Measurements from ENCODE around the gene ARMH3. TPM values are rescaled to one million over a fixed set of nuclear protein-coding genes. Genes with fewer than 3 reads are reported as not detected.

ARMH3 gene
- total RNA-seq, 1 donor from 2014 or later, result 20.0 TPM

DNA sequence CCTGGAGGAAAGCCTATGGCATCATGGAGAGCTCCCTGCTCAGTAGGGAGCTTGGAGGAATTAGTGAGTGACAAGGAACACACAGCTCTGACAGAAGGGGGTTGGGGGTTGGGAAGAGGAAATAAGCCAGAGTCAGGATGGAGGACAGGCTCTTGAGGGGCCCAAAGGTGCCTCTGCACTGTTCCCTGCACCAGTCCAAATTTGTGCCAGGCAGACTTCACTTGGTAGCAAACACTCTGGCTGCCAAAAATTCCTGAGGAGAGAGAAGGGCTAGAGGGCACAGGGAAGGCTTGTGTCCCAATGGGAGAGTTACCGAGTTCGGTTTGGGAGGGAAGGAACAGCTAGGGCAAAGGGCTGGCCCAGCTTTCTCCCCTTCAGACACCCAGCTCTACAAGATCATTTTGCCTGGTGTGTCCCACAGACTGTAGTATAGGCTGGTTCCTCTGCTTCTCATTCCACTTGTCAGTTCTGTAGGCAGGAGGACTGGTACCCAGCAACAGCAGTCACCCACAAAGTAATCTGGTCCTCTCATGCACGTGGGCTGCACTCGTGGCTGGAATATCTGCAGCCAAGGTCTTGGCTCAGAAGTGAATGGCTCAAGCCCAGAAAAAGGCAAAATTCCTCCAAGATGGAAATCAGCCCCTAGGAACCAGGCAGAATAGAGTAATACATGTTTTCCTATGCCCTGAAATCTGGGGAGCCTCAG, 204.4 kb downstream of the ARMH3 start:
- DNase-seq, result no peak

DNA sequence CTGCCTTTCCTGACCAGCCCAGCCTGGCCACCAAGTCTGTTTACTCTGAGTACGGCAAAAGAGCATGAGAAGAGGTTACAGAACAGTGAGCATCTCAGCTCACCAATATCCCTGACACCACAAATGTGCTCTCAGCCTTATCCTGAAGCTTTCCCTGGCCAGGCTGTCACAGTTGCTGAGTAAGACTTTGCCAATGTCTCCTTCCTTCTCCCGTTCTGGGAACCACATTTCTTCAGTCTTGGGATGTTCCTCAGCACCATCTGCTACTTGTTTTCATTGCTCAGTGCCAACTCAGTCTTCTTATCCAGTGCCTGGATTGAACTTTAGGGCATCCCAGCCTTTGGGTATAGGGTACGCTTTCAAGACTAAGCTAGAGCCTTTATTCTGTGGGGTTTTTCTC, 205.2 kb downstream of the ARMH3 start:
- no peak for DNase-seq

DNA sequence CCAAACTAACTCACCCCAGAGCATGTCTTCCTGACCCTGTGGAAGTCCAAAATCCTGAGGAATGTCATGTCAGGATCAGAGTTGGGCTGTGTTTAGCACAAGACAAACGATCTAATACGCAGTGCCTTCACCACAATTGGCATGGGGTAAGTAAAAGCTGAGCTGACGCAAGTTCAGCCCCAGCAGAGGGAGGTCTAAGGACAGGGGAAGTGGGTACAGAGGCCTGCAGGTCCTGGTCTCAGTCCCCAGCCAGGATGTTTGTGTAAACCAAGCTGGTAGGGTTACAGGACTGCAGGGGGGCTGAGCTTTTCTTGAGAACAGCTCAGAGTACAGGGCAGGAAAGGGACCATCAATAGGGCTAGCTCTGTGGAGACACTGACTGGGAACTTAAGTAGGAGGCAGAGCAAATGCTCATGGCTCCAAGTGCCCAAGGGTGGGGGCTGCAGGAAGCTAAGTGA, 207.1 kb downstream of the ARMH3 start:
- DNase-seq, result no peak

GRCh38 chr10:101848408-101848807, 207.6 kb downstream of the ARMH3 start:
- DNase-seq, result no peak

- DNase-seq, result no peak
These were observed 210.1 kb downstream of the ARMH3 start for GRCh38 chr10:101845893-101846292.

GRCh38 chr10:101843032-101844021, 212.6 kb downstream of the ARMH3 start, which contains the start of gene KCNIP2:
Gene KCNIP2 (minus strand): TSS chr10:101843800. CDS start chr10:101843568, 232 bp downstream.
- DNase-seq, result no peak

DNA sequence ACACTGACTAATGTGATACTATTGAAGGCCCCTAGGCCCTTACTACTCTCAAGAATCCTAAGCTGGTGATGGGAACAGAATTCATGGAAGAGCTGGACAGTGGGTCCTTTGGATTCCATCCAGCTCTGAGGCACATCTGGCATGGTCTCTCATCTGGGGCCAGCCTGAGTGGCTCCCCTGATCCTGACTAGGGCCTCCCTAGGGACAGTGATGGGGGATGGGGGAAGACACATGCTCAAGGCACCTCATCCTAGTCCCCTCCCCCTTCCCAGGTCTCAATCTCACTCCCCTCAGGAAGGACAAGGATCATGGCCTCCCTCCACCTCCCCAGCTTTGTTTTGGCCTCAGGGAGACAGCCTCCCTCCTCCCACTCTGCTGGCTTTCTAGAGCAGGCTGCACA, 214.1 kb downstream of the ARMH3 start:
- DNase-seq, result no peak

DNA sequence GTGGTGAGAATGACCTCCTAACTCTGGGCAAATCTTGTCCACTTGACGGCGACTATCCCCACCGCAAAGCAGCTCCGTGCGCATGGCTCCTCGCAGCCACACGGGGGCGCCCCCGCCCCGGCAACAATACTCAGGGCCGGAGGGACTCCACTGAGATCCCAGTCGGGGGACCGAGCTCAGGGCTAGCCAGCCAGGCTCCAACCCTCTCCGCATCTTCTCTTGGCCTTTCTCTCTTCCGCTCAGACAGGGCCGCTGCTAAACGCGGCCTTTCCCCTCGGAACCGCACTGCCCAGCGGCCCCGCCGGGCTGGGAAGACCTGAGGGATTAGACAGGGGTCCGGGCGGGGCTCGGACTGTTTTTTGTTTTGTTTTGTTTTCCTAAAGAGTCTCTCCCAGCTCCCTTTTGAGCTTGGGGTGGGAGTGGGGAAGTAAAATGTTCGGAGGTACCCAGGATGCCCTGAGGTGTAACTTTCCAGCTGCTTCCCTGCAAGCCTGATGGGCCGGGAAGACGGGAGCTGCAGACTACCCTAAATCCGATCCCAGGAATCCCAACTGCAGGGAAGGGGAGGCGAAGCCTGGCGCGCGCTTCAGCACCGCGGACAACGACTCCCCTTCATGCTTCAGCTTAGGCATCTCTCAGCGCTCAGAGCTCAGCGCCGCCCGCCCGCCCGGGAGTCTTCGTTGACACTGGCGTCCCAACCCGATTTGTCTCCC, 215.1 kb downstream of the ARMH3 start:
- peak; percentile 94 for DNase-seq

- peak; percentile 29 for DNase-seq
These were observed 215.8 kb downstream of the ARMH3 start for GRCh38 chr10:101840102-101840684.

DNA sequence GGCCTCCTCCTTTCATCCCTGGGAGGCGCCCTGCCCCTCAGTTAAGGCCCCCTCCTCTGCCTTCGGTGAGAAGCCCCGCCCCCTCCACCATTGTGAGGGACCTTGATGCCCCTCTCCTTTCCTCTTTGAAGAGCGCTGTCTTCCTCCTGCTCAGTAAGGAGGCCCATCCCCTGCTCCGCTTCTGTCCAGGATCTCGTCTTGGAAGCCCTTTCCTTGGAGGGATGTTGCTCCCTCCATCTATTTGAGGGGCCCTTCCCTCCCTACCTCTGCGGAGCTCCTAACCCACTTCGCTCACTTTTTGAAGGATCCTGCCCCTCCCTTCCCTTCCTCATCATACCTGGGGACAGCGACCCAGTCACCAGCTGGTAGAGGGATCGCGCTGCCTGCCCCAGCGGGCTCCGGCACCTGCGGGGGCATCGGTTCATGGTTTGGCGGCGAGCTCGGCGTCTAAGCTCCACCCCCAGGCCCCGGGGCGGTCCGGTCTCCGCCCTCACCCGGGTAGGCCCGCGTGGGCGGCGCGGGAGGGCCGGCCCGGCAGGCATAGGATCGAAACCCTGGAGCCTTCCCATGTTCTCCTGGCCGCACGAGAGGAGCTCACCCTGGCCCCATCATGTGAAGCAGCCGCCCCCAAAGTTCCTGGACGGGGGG, 216.4 kb downstream of the ARMH3 start:
- DNase-seq, result no peak

DNA sequence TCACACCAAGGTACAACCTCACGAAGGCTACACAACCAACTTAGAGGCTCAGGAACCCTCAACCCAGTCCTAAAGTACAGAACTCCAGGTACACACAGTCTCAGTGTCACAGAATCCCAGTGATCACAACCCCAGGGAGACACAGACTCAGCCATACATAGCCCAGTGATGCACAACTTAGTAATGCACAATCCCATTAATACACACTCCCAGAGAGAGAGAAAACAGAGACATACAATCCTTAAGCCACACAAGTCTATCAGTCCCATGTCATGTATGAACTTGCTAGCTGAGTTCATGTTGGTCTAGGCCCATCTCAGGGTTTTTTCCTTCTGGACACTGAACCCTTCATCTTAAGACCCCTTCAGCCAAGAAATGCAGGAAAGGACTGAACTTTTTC, 217.0 kb downstream of the ARMH3 start:
- no peak for DNase-seq

GRCh38 chr10:101838416-101838970, 217.5 kb downstream of the ARMH3 start:
- DNase-seq, result no peak

GRCh38 chr10:101837748-101838147, 218.2 kb downstream of the ARMH3 start:
- no peak for DNase-seq

DNA sequence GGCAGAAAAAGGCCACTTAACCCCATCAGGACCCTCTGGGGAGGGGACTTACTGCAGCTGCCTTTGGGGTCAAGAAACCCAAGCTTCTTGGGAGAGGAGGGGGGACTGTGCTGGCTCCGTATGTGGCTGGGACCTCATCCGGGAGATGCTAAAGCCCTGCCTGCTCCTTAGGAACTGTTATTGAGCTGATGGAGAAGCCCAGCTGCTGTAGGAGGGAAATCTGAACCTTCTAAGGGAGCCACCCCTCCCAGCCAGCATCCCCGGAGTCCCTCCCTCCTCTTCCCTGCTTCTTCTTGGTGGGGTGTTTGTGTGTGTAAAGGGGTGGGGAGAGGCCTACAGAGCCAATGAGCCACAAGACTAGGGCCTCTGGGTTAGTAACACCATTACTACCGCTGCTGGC, 220.6 kb downstream of the ARMH3 start:
- peak; percentile 55 for DNase-seq

DNA sequence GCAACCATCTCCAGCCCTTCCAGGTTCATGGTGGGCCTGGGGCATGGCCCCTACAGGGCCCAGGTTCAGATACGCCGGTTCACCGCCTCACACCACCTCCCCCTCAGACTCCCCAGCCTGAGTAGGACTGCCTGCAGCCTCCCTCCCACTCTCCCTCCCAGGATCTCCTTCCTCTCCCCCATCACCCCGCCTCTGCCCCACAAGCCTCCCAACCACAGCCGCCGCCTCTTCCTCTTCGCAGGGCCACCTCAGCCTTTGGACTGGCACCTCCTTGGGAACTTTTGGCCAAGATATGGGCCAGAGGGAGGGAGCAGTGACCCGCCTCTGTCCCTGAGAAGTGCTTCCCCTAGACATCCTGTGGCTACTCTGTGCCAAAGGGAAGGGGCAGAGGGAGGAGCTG, 221.6 kb downstream of the ARMH3 start:
- DNase-seq, result no peak

DNA sequence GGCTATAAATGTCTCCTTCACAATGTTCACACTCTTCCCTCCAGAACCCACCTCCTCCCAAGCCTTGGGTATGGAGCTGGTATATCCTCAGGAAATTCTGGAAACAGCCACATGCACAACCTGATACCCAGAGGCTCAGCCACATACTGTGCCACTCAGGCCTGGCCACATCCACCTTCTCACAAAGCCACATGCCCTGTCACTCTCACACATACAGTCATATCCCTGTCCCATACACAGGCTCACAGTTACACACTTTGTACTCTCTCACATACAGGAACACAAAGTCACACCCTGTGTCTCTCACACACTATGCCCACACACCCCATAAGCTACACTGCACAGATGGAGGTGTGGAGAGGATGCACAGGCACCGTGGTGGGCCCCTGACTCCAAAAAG, 222.5 kb downstream of the ARMH3 start:
- no peak for DNase-seq

DNA sequence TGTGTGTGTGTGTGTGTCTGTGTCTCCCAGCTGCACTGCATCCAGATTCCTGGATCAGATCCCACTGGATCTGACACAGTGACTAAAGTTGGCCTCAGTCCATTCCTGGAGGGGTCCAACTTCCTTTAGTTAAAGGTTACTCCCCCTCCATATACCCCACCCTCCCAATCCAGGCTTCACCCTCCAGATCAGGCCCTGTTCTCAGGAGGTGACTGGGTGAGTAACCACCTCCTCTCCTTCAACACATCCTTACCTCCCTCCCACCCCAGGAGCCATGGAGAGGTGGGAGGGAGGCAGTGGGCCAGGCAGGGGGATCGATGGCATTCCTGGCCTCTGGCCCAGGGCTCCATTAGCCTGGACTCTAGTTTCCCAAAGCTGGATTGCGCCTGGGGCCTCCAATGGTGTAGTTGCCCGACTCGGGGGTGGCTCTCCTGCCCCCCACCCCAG, 223.6 kb downstream of the ARMH3 start:
- DNase-seq, result peak; percentile 32

DNA sequence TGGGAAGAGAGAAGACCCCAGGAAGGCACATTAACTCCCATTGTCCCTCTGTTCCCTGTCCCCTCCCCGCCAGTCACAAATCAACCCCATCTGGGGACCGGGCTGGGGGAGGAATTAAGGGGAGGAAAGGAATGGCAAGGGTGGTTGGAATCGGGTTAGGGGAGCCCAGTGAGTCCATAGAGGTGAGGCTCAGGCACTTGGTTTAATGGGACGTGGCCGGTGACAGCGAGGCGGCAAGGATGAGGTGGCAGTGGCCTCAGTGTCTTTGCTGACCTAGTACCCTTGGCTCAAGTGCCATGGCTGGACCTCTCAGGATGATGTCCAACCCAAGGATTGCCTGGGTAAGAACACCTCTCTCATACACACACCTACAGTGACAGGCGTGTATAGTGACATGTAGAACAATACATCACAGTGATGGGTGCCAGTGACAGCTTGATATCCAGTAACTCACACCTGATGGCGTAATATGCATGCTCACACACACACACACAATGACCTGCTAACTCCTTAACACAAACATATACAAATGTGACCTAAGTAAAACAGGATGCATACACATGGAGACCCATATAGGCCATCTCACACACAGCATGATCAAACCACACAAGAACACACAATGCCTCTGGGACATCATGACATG, 224.7 kb downstream of the ARMH3 start:
- DNase-seq, result no peak

GRCh38 chr10:101830322-101831168, 225.4 kb downstream of the ARMH3 start:
- DNase-seq, result peak; percentile 94

Measured in tongue (tissue), 2 donors.